ENCODE results near the gene BTNL9.
"Not testable (repeated sequence)": the region's sequence is repeated elsewhere in the genome, so short reads cannot be mapped to it uniquely, and the experiment has no call there.

The BTNL9 gene

DNA sequence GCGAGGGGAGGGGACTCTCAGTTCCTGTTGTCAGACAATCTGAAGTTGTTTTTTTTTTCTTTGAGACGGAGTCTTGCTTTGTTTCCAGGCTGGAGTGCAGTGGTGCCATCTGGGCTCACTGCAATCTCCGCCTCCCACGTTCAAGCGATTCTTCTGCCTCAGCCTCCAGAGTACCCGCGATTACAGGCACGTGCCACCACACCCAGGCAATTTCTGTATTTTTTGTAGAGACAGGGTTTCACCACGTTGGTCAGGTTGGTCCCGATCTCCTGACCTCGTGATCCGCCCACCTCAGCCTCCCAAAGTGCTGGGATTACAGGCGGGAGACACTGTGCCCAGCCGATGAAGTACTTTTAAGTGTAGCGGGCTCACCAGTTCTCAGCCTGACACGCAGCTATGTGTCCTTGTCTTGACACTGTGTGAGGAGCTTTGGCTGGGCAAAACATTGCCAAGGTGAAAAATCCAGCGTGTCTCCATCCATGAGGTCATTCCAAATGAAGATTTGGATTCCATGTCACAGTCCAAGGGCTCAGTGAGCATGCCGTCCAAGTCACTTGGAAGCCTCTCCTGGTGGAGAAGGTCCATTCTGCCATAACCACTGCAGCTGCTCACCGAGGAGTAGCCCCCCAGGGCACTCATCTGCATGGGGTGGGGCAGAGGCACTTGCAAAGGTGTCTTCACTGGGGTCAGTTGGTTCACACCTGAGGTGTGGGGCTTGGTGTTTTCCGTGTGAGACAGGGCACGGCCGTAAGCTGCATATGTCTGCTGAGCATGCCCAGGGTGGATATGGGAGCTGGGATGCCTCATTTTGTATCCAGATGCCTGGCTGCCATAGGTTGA is 58.9 kb downstream of the BTNL9 start:
- H3K23ac ChIP-seq (ENCODE audit: low read length in 2 of 2) = no peak overlapping the region
- H3K14ac ChIP-seq (ENCODE audit: low read length in 2 of 2) = no peak overlapping the region
- H2AK5ac ChIP-seq (ENCODE audit: low read length, severe bottlenecking) = no peak overlapping the region
- H3K27me3 ChIP-seq (ENCODE audit: control insufficient read depth in 1 of 2, insufficient read depth in 1 of 2, low read length in 2 of 2) = peaks cover 13 to 18% of the 10 kb centered on the region in 2 experiments
- H2BK12ac ChIP-seq (ENCODE audit: low read length in 2 of 2) = no peak overlapping the region
- H2BK5ac ChIP-seq (ENCODE audit: low read depth, low read length, poor library complexity, severe bottlenecking) = no peak overlapping the region
- no peak overlapping the region for H3K9ac ChIP-seq (ENCODE audit: low read length)
- H3K4me3 ChIP-seq (ENCODE audit: insufficient read depth in 1 of 2, low read depth in 1 of 2, low read length in 2 of 2) = no peak overlapping the region
- no peak for DNase-seq
- H2BK15ac ChIP-seq (ENCODE audit: low read depth, poor library complexity, severe bottlenecking) = no peak overlapping the region
- H2AFZ ChIP-seq (ENCODE audit: low read depth, low read length) = no peak overlapping the region
- H3K79me1 ChIP-seq (replicated peaks; ENCODE audit: low read length, poor library complexity, severe bottlenecking) = no peaks in the 10 kb centered on the region
- H3K4ac ChIP-seq (ENCODE audit: low read depth in 1 of 2, low read length in 2 of 2) = no peak overlapping the region
- no peaks in the 10 kb centered on the region for H3K4me1 ChIP-seq (ENCODE audit: control insufficient read depth, insufficient read depth, low read depth, low read length)
- H3K36me3 ChIP-seq (ENCODE audit: control insufficient read depth in 1 of 2, insufficient read depth in 2 of 2, low read depth in 1 of 2, low read length in 2 of 2) = peaks cover 0 to 3% of the 10 kb centered on the region in 2 experiments
- H3K4me2 ChIP-seq (ENCODE audit: low read length, poor library complexity, severe bottlenecking) = no peak overlapping the region
- WGBS = 33% methylated on average over 21 of the region's 22 CpGs
- no peak overlapping the region for H3K27ac ChIP-seq (ENCODE audit: low read length, poor library complexity, severe bottlenecking)
- H4K8ac ChIP-seq (ENCODE audit: low read length) = no peak overlapping the region
- H4K91ac ChIP-seq (ENCODE audit: low read length) = no peak overlapping the region
- H3K18ac ChIP-seq (ENCODE audit: low read depth in 1 of 2, low read length in 2 of 2) = no peak overlapping the region
- H2BK120ac ChIP-seq (ENCODE audit: low read depth, low read length) = no peak overlapping the region
- no peaks in the 10 kb centered on the region for H3K9me3 ChIP-seq (ENCODE audit: control insufficient read depth, low read length)

DNA sequence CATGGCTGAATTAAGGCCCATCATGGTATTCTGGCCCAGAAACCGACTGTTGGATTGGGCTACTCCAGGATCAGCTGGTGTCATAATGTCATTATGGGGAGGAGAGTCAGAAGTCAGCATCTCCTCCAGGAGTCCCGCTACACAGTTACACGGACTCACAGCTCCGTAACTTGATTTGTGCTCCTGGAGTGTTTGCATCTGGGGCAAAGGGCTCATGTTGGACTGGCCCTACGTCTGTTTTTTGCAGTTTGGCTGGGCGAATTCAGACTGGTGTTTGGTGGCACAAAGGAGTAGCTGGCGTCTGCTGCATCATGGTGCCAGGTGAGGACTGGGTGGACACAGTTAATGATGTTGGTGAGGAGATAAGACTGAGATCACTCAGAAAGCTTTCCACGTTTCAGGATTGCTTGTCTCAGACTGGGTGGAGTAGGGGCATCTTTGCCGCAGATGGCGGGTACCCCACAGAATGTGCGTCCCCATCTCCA is 59.6 kb downstream of the BTNL9 start:
- 68% methylated on average over 11 of the region's 11 CpGs for WGBS
- Histone ChIP-seq H3K4me1 (ENCODE audit: control insufficient read depth, insufficient read depth, low read depth, low read length) (peaks cover 1% of the 10 kb centered on the region), H3K27me3 (ENCODE audit: control insufficient read depth in 1 of 2, insufficient read depth in 1 of 2, low read length in 2 of 2) (peaks cover 18 to 24% of the 10 kb centered on the region in 2 experiments)

DNA sequence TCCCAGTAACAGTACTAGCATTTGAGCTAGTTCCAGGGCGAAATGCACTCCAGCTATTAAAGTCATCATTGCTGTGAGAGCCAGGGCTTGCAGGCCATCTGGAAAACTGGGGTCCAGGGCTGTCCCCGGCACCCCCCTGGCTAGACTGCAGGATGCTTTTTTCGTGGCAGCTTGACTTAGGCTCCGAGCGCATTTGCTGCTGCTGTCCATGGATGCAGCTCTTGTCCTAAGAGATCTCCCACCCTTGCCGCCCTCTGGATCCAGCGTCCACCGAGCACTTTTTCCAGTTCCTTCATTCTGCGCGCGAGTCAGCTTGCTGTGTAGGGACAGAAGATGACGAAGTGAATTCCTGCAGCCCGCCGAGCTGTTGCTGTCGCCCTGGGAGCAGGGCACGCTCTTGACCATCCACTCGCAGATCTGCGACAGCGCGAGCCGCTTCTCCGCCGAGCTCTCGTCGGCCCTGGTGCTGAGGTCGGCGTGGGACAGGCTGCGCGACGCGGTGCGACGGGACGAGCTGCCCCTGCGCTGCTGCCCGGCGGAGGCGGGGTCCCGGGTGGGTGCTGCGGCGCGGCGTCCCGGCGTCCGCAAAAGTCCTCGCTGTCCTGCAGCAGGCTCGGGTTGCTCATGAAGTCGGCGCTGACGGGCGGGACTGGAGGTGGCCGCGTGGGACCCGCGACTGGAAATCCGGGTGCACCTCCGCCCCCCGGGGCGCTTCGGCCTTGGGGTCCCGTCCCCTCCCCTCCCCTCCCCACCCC is 60.2 kb downstream of the BTNL9 start:
- Histone ChIP-seq H3K79me1 (replicated peaks; ENCODE audit: low read length, poor library complexity, severe bottlenecking) (no peaks in the 10 kb centered on the region), H4K8ac (ENCODE audit: low read length) (no peak overlapping the region)

More for the DNA sequence above, 59.6 kb downstream of the BTNL9 start:
- DNase-seq = no peak
- no peak overlapping the region for H2BK12ac ChIP-seq (ENCODE audit: low read length in 2 of 2)
- no peak overlapping the region for H2BK5ac ChIP-seq (ENCODE audit: low read depth, low read length, poor library complexity, severe bottlenecking)
- no peak overlapping the region for H3K23ac ChIP-seq (ENCODE audit: low read length in 2 of 2)
- no peak overlapping the region for H2AFZ ChIP-seq (ENCODE audit: low read depth, low read length)
- no peaks in the 10 kb centered on the region for H3K9me3 ChIP-seq (ENCODE audit: control insufficient read depth, low read length)
- no peak overlapping the region for H3K27ac ChIP-seq (ENCODE audit: low read length, poor library complexity, severe bottlenecking)
- H3K9ac ChIP-seq (ENCODE audit: low read length) = no peak overlapping the region
- no peak overlapping the region for H3K4me2 ChIP-seq (ENCODE audit: low read length, poor library complexity, severe bottlenecking)
- no peak overlapping the region for H2BK15ac ChIP-seq (ENCODE audit: low read depth, poor library complexity, severe bottlenecking)
- H3K4ac ChIP-seq (ENCODE audit: low read depth in 1 of 2, low read length in 2 of 2) = no peak overlapping the region
- H3K79me1 ChIP-seq (replicated peaks; ENCODE audit: low read length, poor library complexity, severe bottlenecking) = no peaks in the 10 kb centered on the region
- H3K14ac ChIP-seq (ENCODE audit: low read length in 2 of 2) = no peak overlapping the region
- H2BK120ac ChIP-seq (ENCODE audit: low read depth, low read length) = no peak overlapping the region
- no peak overlapping the region for H4K8ac ChIP-seq (ENCODE audit: low read length)
- no peak overlapping the region for H3K18ac ChIP-seq (ENCODE audit: low read depth in 1 of 2, low read length in 2 of 2)
- no peak overlapping the region for H3K4me3 ChIP-seq (ENCODE audit: insufficient read depth in 1 of 2, low read depth in 1 of 2, low read length in 2 of 2)
- H3K36me3 ChIP-seq (ENCODE audit: control insufficient read depth in 1 of 2, insufficient read depth in 2 of 2, low read depth in 1 of 2, low read length in 2 of 2) = peaks cover 0 to 3% of the 10 kb centered on the region in 2 experiments
- no peak overlapping the region for H2AK5ac ChIP-seq (ENCODE audit: low read length, severe bottlenecking)
- no peak overlapping the region for H4K91ac ChIP-seq (ENCODE audit: low read length)

DNA sequence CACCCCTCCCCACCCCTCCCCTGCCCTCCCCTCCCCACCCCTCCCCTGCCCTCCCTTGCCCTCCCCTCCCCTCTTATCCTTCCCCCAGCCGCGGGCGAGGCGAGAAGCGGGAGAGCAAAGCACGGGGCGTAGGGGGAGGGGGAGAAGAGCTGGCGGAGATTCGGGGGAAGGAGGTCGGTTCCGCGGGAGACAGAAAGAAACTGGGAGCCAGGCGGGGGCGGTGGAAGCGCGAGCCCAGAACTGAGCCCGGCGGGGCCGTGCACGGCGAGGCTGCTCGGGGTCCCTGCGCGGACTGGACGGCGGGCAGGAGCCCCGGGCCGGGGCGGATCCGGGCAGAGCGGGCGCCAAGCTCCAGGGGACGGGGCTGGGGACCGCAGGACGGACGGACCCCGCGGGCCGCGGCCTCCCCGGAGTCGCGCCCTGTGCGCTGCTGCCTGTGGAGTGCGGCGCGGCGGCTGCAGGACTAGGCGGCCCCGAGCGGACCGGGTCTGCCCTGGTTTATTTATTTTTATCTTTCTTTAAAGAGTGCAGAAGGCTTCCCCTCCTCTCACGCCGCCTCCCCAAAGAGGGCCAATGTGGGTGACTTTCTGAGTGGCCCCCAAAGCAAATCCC is 61.1 kb downstream of the BTNL9 start:
- WGBS = no CpG with 5 or more reads among the region's 54 CpGs
- H3K4ac ChIP-seq (ENCODE audit: low read depth in 1 of 2, low read length in 2 of 2); H3K27ac ChIP-seq (ENCODE audit: low read length, poor library complexity, severe bottlenecking): not testable (repeated sequence)

More for the DNA sequence above, 60.2 kb downstream of the BTNL9 start:
- no peak overlapping the region for H3K14ac ChIP-seq (ENCODE audit: low read length in 2 of 2)
- H2BK12ac ChIP-seq (ENCODE audit: low read length in 2 of 2) = no peak overlapping the region
- no peak overlapping the region for H4K91ac ChIP-seq (ENCODE audit: low read length)
- peaks cover 1% of the 10 kb centered on the region for H3K4me1 ChIP-seq (ENCODE audit: control insufficient read depth, insufficient read depth, low read depth, low read length)
- no peak for DNase-seq
- H3K27me3 ChIP-seq (ENCODE audit: control insufficient read depth in 1 of 2, insufficient read depth in 1 of 2, low read length in 2 of 2) = peaks cover 18 to 26% of the 10 kb centered on the region in 2 experiments
- H3K9ac ChIP-seq (ENCODE audit: low read length) = no peak overlapping the region
- H3K4me3 ChIP-seq (ENCODE audit: insufficient read depth in 1 of 2, low read depth in 1 of 2, low read length in 2 of 2) = peak overlapping the region; percentile 18 to 37
- no peak overlapping the region for H2AFZ ChIP-seq (ENCODE audit: low read depth, low read length)
- no peak overlapping the region for H2BK15ac ChIP-seq (ENCODE audit: low read depth, poor library complexity, severe bottlenecking)
- WGBS = 19% methylated on average over 34 of the region's 62 CpGs
- no peak overlapping the region for H2BK5ac ChIP-seq (ENCODE audit: low read depth, low read length, poor library complexity, severe bottlenecking)
- H3K18ac ChIP-seq (ENCODE audit: low read depth in 1 of 2, low read length in 2 of 2) = no peak overlapping the region
- H3K23ac ChIP-seq (ENCODE audit: low read length in 2 of 2) = no peak overlapping the region
- peaks cover 0 to 3% of the 10 kb centered on the region in 2 experiments for H3K36me3 ChIP-seq (ENCODE audit: control insufficient read depth in 1 of 2, insufficient read depth in 2 of 2, low read depth in 1 of 2, low read length in 2 of 2)
- H3K27ac ChIP-seq (ENCODE audit: low read length, poor library complexity, severe bottlenecking) = no peak overlapping the region
- no peak overlapping the region for H2AK5ac ChIP-seq (ENCODE audit: low read length, severe bottlenecking)
- H3K4me2 ChIP-seq (ENCODE audit: low read length, poor library complexity, severe bottlenecking) = no peak overlapping the region
- no peak overlapping the region for H3K4ac ChIP-seq (ENCODE audit: low read depth in 1 of 2, low read length in 2 of 2)
- H2BK120ac ChIP-seq (ENCODE audit: low read depth, low read length) = no peak overlapping the region
- H3K9me3 ChIP-seq (ENCODE audit: control insufficient read depth, low read length) = no peaks in the 10 kb centered on the region

More for the DNA sequence above, 61.1 kb downstream of the BTNL9 start:
- H3K36me3 ChIP-seq (ENCODE audit: control insufficient read depth in 1 of 2, insufficient read depth in 2 of 2, low read depth in 1 of 2, low read length in 2 of 2); H4K8ac ChIP-seq (ENCODE audit: low read length); H3K18ac ChIP-seq (ENCODE audit: low read depth in 1 of 2, low read length in 2 of 2); DNase-seq; H2BK5ac ChIP-seq (ENCODE audit: low read depth, low read length, poor library complexity, severe bottlenecking); H2AK5ac ChIP-seq (ENCODE audit: low read length, severe bottlenecking); H3K4me3 ChIP-seq (ENCODE audit: insufficient read depth in 1 of 2, low read depth in 1 of 2, low read length in 2 of 2); H2BK120ac ChIP-seq (ENCODE audit: low read depth, low read length); H3K23ac ChIP-seq (ENCODE audit: low read length in 2 of 2); H2BK12ac ChIP-seq (ENCODE audit: low read length in 2 of 2); H3K9ac ChIP-seq (ENCODE audit: low read length); H3K14ac ChIP-seq (ENCODE audit: low read length in 2 of 2); H3K79me1 ChIP-seq (replicated peaks; ENCODE audit: low read length, poor library complexity, severe bottlenecking); H4K91ac ChIP-seq (ENCODE audit: low read length); H3K4me2 ChIP-seq (ENCODE audit: low read length, poor library complexity, severe bottlenecking); H2AFZ ChIP-seq (ENCODE audit: low read depth, low read length); H2BK15ac ChIP-seq (ENCODE audit: low read depth, poor library complexity, severe bottlenecking); H3K9me3 ChIP-seq (ENCODE audit: control insufficient read depth, low read length); H3K4me1 ChIP-seq (ENCODE audit: control insufficient read depth, insufficient read depth, low read depth, low read length): not testable (repeated sequence)
- peaks cover 18 to 26% of the 10 kb centered on the region in 2 experiments for H3K27me3 ChIP-seq (ENCODE audit: control insufficient read depth in 1 of 2, insufficient read depth in 1 of 2, low read length in 2 of 2)
